GM23338 (cell line): ENCODE measurements around the gene DNAJC13. TPM values are rescaled to one million over a fixed set of nuclear protein-coding genes. Genes with fewer than 3 reads are reported as not detected.

Experiments
- ATAC-seq: fragments of 200-7000 bp; cut with Tn5 transposase; 3 replicates; pipeline ENCODE4 v1.9.1; 2020
- DNase-seq: peaks from one replicate; pipeline ENCODE4 v3.0.0-alpha.2; 2015; ENCODE audit warnings: low spot score
- H2AFZ ChIP-seq: fragments of 200-600 bp; sonication (generic); 2 replicates; pipeline ENCODE4 v1.8.0; 2016; ENCODE audit warnings: antibody characterized with exemption, mild to moderate bottlenecking, moderate library complexity
- H3F3A ChIP-seq: fragments of 200-600 bp; sonication (generic); replicated peaks from 2 replicates; pipeline ENCODE4 v1.8.0; 2017; ENCODE audit warnings: antibody characterized with exemption, mixed run types, low read depth
- H3K27ac ChIP-seq: fragments of 200-600 bp; sonication (generic); 2 replicates; pipeline ENCODE4 v1.6.1; 2016; ENCODE audit warnings: low read depth
- H3K27me3 ChIP-seq: fragments of 200-600 bp; sonication (generic); 2 replicates; pipeline ENCODE4 v1.8.0; 2016; ENCODE audit warnings: mild to moderate bottlenecking, mixed run types, moderate library complexity; ENCODE audit not compliant: insufficient read depth
- H3K36me3 ChIP-seq: fragments of 200-600 bp; sonication (generic); 2 replicates; pipeline ENCODE4 v1.8.0; 2016; ENCODE audit warnings: mild to moderate bottlenecking; ENCODE audit not compliant: insufficient read depth
- H3K4me1 ChIP-seq: fragments of 200-600 bp; sonication (generic); 2 replicates; pipeline ENCODE4 v1.8.0; 2016; ENCODE audit warnings: mild to moderate bottlenecking, moderate library complexity; ENCODE audit not compliant: insufficient read depth
- H3K4me2 ChIP-seq: fragments of 200-600 bp; sonication (generic); 2 replicates; pipeline ENCODE4 v1.7.1; 2017; ENCODE audit warnings: mixed run types
- H3K4me3 ChIP-seq: fragments of 200-600 bp; sonication (generic); 2 replicates; pipeline ENCODE4 v1.6.1; 2016; ENCODE audit warnings: mixed run types
- H3K79me2 ChIP-seq: fragments of 200-600 bp; sonication (generic); replicated peaks from 2 replicates; pipeline ENCODE4 v1.8.0; 2017; ENCODE audit warnings: mild to moderate bottlenecking; ENCODE audit not compliant: insufficient read depth
- H3K9me2 ChIP-seq: fragments of 200-600 bp; sonication (generic); 2 replicates; pipeline ENCODE4 v1.8.0; 2017; ENCODE audit not compliant: insufficient read depth
- H4K20me1 ChIP-seq: fragments of 200-600 bp; sonication (generic); replicated peaks from 2 replicates; pipeline ENCODE4 v1.8.0; 2017; ENCODE audit warnings: mild to moderate bottlenecking; ENCODE audit not compliant: insufficient read depth
- H3K27ac Mint-ChIP-seq: 2 replicates; pipeline ENCODE4 v1.8.0; 2020; ENCODE audit warnings: inconsistent platforms, mild to moderate bottlenecking, moderate library complexity, mixed read lengths
- H3K27me3 Mint-ChIP-seq: 3 replicates; pipeline ENCODE4 v1.8.0; 2022; ENCODE audit warnings: low read depth, mild to moderate bottlenecking, moderate library complexity, mixed read lengths, inconsistent platforms; ENCODE audit not compliant: insufficient read depth, poor library complexity
- H3K36me3 Mint-ChIP-seq: 3 replicates; pipeline ENCODE4 v1.8.0; 2021; ENCODE audit warnings: low read depth, mild to moderate bottlenecking, inconsistent platforms, moderate library complexity, mixed read lengths
- H3K4me1 Mint-ChIP-seq: 3 replicates; pipeline ENCODE4 v1.8.0; 2020; ENCODE audit warnings: mild to moderate bottlenecking, inconsistent platforms, mixed read lengths
- H3K4me3 Mint-ChIP-seq: 3 replicates; pipeline ENCODE4 v1.8.0; 2021; ENCODE audit warnings: moderate library complexity, mild to moderate bottlenecking, inconsistent platforms, mixed read lengths
- H3K9me3 Mint-ChIP-seq: 3 replicates; pipeline ENCODE4 v1.8.0; 2020; ENCODE audit warnings: moderate library complexity, mild to moderate bottlenecking, inconsistent platforms, mixed read lengths
- CTCF ChIP-seq, 2 experiments: fragments of 200-600 bp in 1 of 2; sonication (generic) in 1 of 2; conservative IDR thresholded peaks; 2 replicates each; pipeline versions ENCODE4 v1.5.1 to v1.6.1; 2016 to 2017; ENCODE audit warnings: antibody characterized with exemption in 2 of 2, low read depth in 2 of 2, mild to moderate bottlenecking in 2 of 2, moderate library complexity in 1 of 2
- EZH2 ChIP-seq: fragments of 200-600 bp; sonication (generic); IDR thresholded peaks from one replicate; pipeline ENCODE4 v1.8.0; 2017; ENCODE audit warnings: antibody characterized with exemption, mild to moderate bottlenecking, low read depth; ENCODE audit not compliant: unreplicated experiment
- JUNB ChIP-seq: IDR thresholded peaks from one replicate; pipeline ENCODE4 v1.6.1; 2016; ENCODE audit warnings: antibody characterized with exemption; ENCODE audit not compliant: unreplicated experiment
- ZNF462 ChIP-seq: fragments of 250-450 bp; sonication (Bioruptor Pico); IDR thresholded peaks from 2 replicates; pipeline ENCODE4 v1.5.0; 2020; ENCODE audit warnings: mild to moderate bottlenecking, moderate library complexity
- polyA plus RNA-seq: library from polyadenylated mRNA; unstranded; fragments of >200 nt; fragmentation: Nextera tagmentation; extraction: Ambion mirVana; gene quantifications from 2 replicates; pipeline ENCODE4 v1.2.1, GENCODE V29; 2016
- total RNA-seq: library from RNA; depleted of rRNA; stranded (reverse); fragments of >200 nt; shearing (Covaris generic); gene quantifications from 2 replicates; pipeline ENCODE4 v1.2.3, GENCODE V29; 2014

The DNAJC13 gene
- total and polyA plus RNA-seq, 2 experiments from 2014 or later, result 8.3 to 33.6 TPM

- Histone ChIP-seq H3K9me2 (no peaks in the 10 kb centered on the region), H4K20me1 (peaks cover 3% of the 10 kb centered on the region; the same call in 1 of the 2 replicates), H3F3A (no peaks in the 10 kb centered on the region), H3K4me3 (no peak overlapping the region), H3K27me3 (no peaks in the 10 kb centered on the region), H3K27ac (no peak overlapping the region), H3K4me2 (no peak overlapping the region), H2AFZ (no peak overlapping the region), H3K4me1 (peaks cover 6% of the 10 kb centered on the region), H3K79me2 (peaks cover 97% of the 10 kb centered on the region), H3K36me3 (no peaks in the 10 kb centered on the region)
- Mint-ChIP-seq H3K4me1 (peaks cover 7% of the 10 kb centered on the region), H3K9me3 (no peaks in the 10 kb centered on the region; the same call in 2 of the 3 replicates), H3K27me3 (peaks cover 1% of the 10 kb centered on the region), H3K27ac (no peak overlapping the region), H3K4me3 (no peak overlapping the region), H3K36me3 (peaks cover 2% of the 10 kb centered on the region; the same call in 1 of the 3 replicates)
- ATAC-seq, result no peak
- DNase-seq, result no peak
- TF ChIP-seq JUNB, result no peak
- TF ChIP-seq EZH2, result no peak
- no peak for TF ChIP-seq ZNF462
Observed at GRCh38 chr3:132422531-132422930, 5.2 kb downstream of the DNAJC13 start.

- Mint-ChIP-seq H3K36me3 (no peaks in the 10 kb centered on the region), H3K27me3 (no peaks in the 10 kb centered on the region), H3K27ac (no peak overlapping the region), H3K4me3 (no peak overlapping the region), H3K9me3 (no peaks in the 10 kb centered on the region), H3K4me1 (no peaks in the 10 kb centered on the region)
- Histone ChIP-seq H3K27ac (no peak overlapping the region), H3F3A (no peaks in the 10 kb centered on the region), H3K36me3 (no peaks in the 10 kb centered on the region), H3K4me2 (no peak overlapping the region), H3K9me2 (no peaks in the 10 kb centered on the region), H3K79me2 (peaks cover 30% of the 10 kb centered on the region), H3K27me3 (no peaks in the 10 kb centered on the region), H4K20me1 (peaks cover 5% of the 10 kb centered on the region), H3K4me3 (no peak overlapping the region), H2AFZ (no peak overlapping the region), H3K4me1 (no peaks in the 10 kb centered on the region)
- no peak for DNase-seq
- no peak for ATAC-seq
- no peak for TF ChIP-seq ZNF462
- TF ChIP-seq CTCF (conservative IDR thresholded peaks at IDR 0.05; ENCODE audit: low read depth in 2 of 2), result no peak
Observed at GRCh38 chr3:132432639-132433038, 15.3 kb downstream of the DNAJC13 start.
